MM.1S (cell line): ENCODE measurements around the gene MYO9B.

ENCODE experiments used
- DNase-seq: peaks from one replicate; pipeline ENCODE4 v3.0.0-alpha.2; 2015
- H2AFZ ChIP-seq: fragments of 300-600 bp; sonication (generic); 2 replicates; pipeline ENCODE4 v1.6.0; 2016; ENCODE audit warnings: antibody characterized with exemption, low read length
- H3F3A ChIP-seq: fragments of 300-600 bp; sonication (generic); 2 replicates; pipeline ENCODE4 v1.6.1; 2016; ENCODE audit warnings: mild to moderate bottlenecking, antibody characterized with exemption, low read length, moderate library complexity, mixed read lengths; ENCODE audit not compliant: insufficient read depth
- H3K27ac ChIP-seq: fragments of 300-600 bp; sonication (generic); 2 replicates; pipeline ENCODE4 v1.5.1; 2016; ENCODE audit warnings: mild to moderate bottlenecking, low read length
- H3K27me3 ChIP-seq: fragments of 300-600 bp; sonication (generic); replicated peaks from 2 replicates; pipeline ENCODE4 v1.6.0; 2016; ENCODE audit warnings: low read length; ENCODE audit not compliant: insufficient read depth
- H3K36me3 ChIP-seq: fragments of 300-600 bp; sonication (generic); replicated peaks from 2 replicates; pipeline ENCODE4 v1.6.1; 2016; ENCODE audit warnings: mild to moderate bottlenecking, low read length, mixed read lengths; ENCODE audit not compliant: insufficient read depth
- H3K4me1 ChIP-seq: fragments of 300-600 bp; sonication (generic); 2 replicates; pipeline ENCODE4 v1.6.1; 2016; ENCODE audit warnings: low read length, mixed read lengths
- H3K4me2 ChIP-seq: fragments of 300-600 bp; sonication (generic); 2 replicates; pipeline ENCODE4 v1.6.0; 2016; ENCODE audit warnings: low read depth, low read length
- H3K4me3 ChIP-seq: fragments of 300-600 bp; sonication (generic); 2 replicates; pipeline ENCODE4 v1.5.1; 2016; ENCODE audit warnings: low read length, mixed read lengths
- H3K79me2 ChIP-seq: fragments of 300-600 bp; sonication (generic); 2 replicates; pipeline ENCODE4 v1.6.1; 2016; ENCODE audit warnings: mixed run types, low read length, mixed read lengths
- H3K9ac ChIP-seq: fragments of 300-600 bp; sonication (generic); 2 replicates; pipeline ENCODE4 v1.6.1; 2016; ENCODE audit warnings: low read length, mixed read lengths
- H3K9me2 ChIP-seq: fragments of 300-600 bp; sonication (generic); replicated peaks from 2 replicates; pipeline ENCODE4 v1.6.1; 2016; ENCODE audit warnings: mild to moderate bottlenecking, low read length, mixed read lengths; ENCODE audit not compliant: insufficient read depth
- H3K9me3 ChIP-seq: fragments of 300-600 bp; sonication (generic); replicated peaks from 2 replicates; pipeline ENCODE4 v1.6.1; 2016; ENCODE audit warnings: mild to moderate bottlenecking, low read length, mixed read lengths; ENCODE audit not compliant: insufficient read depth
- H4K20me1 ChIP-seq: fragments of 300-600 bp; sonication (generic); 2 replicates; pipeline ENCODE4 v1.6.1; 2016; ENCODE audit warnings: mild to moderate bottlenecking, low read length, moderate library complexity, mixed read lengths; ENCODE audit not compliant: insufficient read depth
- EZH2 ChIP-seq: fragments of 300-600 bp; sonication (generic); optimal IDR thresholded peaks from 2 replicates; pipeline ENCODE3; 2017; ENCODE audit warnings: low read depth, mild to moderate bottlenecking, antibody characterized with exemption, low read length, mixed read lengths
- EZH2phosphoT487 ChIP-seq: fragments of 300-600 bp; sonication (generic); IDR thresholded peaks from 2 replicates; pipeline ENCODE4 v1.6.1; 2018; ENCODE audit warnings: antibody characterized with exemption, low read length
- TF ChIP-seq, protein P1 (sequence below): fragments of 300-600 bp; sonication (generic); IDR thresholded peaks from 2 replicates; pipeline ENCODE4 v1.5.1; 2016; ENCODE audit warnings: antibody characterized with exemption, low read length, mixed read lengths

MYO9B gene

DNA sequence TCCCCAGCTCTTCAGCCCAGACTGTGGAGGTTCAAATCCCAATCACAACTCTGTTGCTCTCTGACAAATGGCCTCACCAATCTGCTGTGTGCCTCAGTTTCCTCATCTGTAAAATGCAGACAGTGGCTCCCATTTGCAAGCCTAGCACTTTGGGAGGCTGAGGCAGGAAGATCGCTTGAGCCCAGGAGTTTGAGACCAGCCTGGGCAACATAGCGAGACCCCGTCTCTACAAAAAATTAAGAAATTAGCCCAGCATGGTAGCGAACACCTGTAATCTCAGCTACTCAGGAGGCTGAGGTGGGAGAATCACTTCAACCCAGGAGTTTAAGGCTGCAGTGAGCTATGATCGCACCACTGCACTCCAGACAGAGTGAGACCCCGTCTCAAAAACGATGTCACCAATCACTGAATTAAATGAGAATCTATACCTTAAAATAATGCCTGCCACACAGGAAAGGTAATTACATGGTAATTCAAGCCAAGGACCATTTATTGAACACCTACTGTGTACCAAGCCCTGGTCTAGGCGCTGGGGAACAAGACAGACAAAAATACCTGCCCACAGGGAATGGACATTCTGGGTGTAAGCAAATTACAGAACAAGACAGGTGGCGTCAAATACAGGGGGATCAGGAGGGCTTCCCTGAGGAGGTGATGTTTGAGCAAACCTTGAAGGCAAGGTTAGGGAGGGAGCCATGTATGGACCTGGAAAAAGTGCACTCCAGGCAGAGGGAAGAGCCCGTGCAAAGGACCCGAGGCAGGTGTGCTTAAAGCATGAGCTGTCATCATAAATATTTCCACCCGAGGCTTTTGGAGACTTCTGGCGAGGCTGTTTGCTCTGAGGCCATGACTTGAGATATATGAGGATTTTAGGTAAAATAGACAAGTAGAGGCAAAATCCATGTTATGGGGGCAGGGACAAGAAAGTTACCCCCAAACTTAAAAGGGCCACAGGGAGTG lies 162.4 kb downstream of the MYO9B start:
- Histone ChIP-seq H3K27me3 (no peaks in the 10 kb centered on the region), H3K36me3 (no peaks in the 10 kb centered on the region), H3K9me3 (no peaks in the 10 kb centered on the region), H3K4me2 (no peak overlapping the region), H3K79me2 (peaks cover 6% of the 10 kb centered on the region; the same call in 1 of the 2 replicates), H3K4me3 (no peak overlapping the region), H3K9me2 (no peaks in the 10 kb centered on the region), H3F3A (no peaks in the 10 kb centered on the region), H2AFZ (no peak overlapping the region), H4K20me1 (no peaks in the 10 kb centered on the region), H3K27ac (no peak overlapping the region), H3K9ac (no peak overlapping the region), H3K4me1 (0 out of 2 replicates have a peak, but pooled peaks cover 4% of the 10 kb centered on the region)
- TF ChIP-seq, protein P1, sequence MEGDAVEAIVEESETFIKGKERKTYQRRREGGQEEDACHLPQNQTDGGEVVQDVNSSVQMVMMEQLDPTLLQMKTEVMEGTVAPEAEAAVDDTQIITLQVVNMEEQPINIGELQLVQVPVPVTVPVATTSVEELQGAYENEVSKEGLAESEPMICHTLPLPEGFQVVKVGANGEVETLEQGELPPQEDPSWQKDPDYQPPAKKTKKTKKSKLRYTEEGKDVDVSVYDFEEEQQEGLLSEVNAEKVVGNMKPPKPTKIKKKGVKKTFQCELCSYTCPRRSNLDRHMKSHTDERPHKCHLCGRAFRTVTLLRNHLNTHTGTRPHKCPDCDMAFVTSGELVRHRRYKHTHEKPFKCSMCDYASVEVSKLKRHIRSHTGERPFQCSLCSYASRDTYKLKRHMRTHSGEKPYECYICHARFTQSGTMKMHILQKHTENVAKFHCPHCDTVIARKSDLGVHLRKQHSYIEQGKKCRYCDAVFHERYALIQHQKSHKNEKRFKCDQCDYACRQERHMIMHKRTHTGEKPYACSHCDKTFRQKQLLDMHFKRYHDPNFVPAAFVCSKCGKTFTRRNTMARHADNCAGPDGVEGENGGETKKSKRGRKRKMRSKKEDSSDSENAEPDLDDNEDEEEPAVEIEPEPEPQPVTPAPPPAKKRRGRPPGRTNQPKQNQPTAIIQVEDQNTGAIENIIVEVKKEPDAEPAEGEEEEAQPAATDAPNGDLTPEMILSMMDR, result no peak
- TF ChIP-seq EZH2phosphoT487 (no peak), EZH2 (no peak)
- no peak for DNase-seq

DNA sequence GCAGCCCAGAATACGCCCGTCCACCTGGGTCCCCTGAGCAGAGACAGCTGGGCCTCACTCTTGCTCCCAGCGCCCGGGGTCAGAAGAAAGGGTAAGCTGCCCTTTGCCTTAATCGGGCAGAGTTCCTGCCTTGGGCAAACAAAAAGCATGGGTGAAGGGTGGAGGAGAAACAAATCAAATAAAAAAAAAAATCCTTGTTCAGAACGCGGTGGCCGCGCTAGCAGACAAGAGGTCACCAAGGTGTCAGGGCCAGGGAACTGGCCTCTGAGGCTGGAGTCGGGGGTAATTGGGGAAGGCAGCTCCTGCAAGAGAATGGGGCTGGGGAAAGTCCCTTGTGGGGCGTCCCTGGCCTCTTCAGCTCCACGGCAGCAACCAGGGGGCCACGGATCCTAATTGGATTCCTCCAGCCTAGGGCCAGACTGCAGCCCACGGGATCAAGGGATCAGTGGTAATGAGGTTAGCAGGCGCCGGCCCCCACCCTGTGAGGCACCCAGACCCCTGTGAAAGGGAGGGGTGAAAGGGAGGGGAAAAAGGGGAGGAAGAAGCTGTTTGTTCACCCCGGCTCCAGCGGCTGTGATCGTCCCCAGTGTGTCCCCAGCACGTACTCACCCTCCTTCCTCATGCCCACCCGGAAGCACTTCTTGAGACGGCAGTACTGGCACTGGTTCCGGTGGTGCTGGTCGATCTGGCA lies 164.6 kb downstream of the MYO9B start:
- no peaks in the 10 kb centered on the region for H3K9me2 ChIP-seq
- H3K9ac ChIP-seq, result no peak overlapping the region
- no peak overlapping the region for H3K4me3 ChIP-seq
- no peaks in the 10 kb centered on the region for H3K36me3 ChIP-seq
- no peak overlapping the region for H3K27ac ChIP-seq
- no peak overlapping the region for H2AFZ ChIP-seq
- no peaks in the 10 kb centered on the region for H3K27me3 ChIP-seq
- 0 out of 2 replicates have a peak, but pooled peaks cover 7% of the 10 kb centered on the region for H3K4me1 ChIP-seq
- no peak for TF ChIP-seq EZH2phosphoT487
- TF ChIP-seq, protein P1, result no peak
- TF ChIP-seq EZH2, result no peak
- H3K9me3 ChIP-seq, result no peaks in the 10 kb centered on the region
- DNase-seq, result no peak
- no peak overlapping the region for H3K4me2 ChIP-seq
- peaks cover 16% of the 10 kb centered on the region for H3K79me2 ChIP-seq
- no peaks in the 10 kb centered on the region for H3F3A ChIP-seq
- H4K20me1 ChIP-seq, result no peaks in the 10 kb centered on the region

DNA sequence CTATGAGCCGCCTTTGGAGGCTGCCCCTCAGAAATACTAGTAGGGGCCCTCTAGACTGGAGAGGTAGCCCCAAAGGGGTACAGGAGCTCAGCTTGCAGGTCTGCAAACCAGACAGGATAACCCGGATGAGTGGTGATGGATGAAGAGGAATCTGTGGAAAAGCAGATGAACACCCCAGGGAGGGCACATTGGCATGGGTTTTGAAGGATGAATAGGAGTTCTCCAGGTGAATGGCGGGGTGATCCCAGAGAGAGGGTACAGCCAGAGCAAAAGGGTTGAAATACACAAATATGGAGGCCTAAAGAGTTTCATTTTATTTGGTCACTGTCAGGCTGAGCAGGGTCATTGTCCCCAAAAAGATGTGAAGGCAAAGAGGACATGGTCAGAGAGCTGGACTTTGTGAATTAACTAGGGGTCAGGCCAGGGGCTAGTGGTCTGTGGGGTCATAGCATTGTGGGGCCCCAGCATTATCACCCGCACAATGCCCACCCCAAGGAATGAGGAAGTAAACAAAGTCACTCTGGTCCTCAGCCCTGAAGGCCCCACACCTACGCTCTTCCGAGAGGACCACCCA lies 165.3 kb downstream of the MYO9B start:
- DNase-seq, result no peak
- Histone ChIP-seq H3K9me2 (no peaks in the 10 kb centered on the region), H3K79me2 (peaks cover 16% of the 10 kb centered on the region), H3K27ac (no peak overlapping the region), H3F3A (no peaks in the 10 kb centered on the region), H2AFZ (no peak overlapping the region), H3K36me3 (no peaks in the 10 kb centered on the region), H3K4me1 (0 out of 2 replicates have a peak, but pooled peaks cover 7% of the 10 kb centered on the region), H3K4me3 (no peak overlapping the region), H3K4me2 (no peak overlapping the region), H3K27me3 (no peaks in the 10 kb centered on the region), H4K20me1 (no peaks in the 10 kb centered on the region), H3K9me3 (no peaks in the 10 kb centered on the region), H3K9ac (no peak overlapping the region)
- TF ChIP-seq EZH2phosphoT487, result no peak
- TF ChIP-seq, protein P1, result no peak
